GM12878 (cell line): ENCODE data around the gene DDAH1. TPM values are rescaled to one million over a fixed set of nuclear protein-coding genes. Genes with fewer than 3 reads are reported as not detected.

ENCODE experiments used
- ATAC-seq: fragments of 200-7000 bp; cut with Tn5 transposase; 3 replicates; pipeline ENCODE4 v1.9.1; 2020; ENCODE audit warnings: mild to moderate bottlenecking, moderate library complexity
- BruUV-seq: library from RNA; stranded (reverse); fragments of 400-500 nt; replicated peaks from 2 replicates; lab custom pipeline; 2021; lab: Mats Ljungman, UMichigan
- CTCF ChIA-PET: fragments of 300-600 bp; sonication (Branson Sonifier 250); formaldehyde crosslinking; extraction: SDS; loops from one replicate; lab custom pipeline; 2021; ENCODE audit warnings: inconsistent platforms; lab: Yijun Ruan, JAX
- POLR2A ChIA-PET: fragments of 350-600 bp; formaldehyde crosslinking; extraction: SDS; loops from one replicate; lab custom pipeline; 2021; ENCODE audit warnings: inconsistent platforms; lab: Charles Lee
- RAD21 ChIA-PET: fragments of 300-600 bp; sonication (Branson Sonifier 250); formaldehyde crosslinking; loops from one replicate; lab custom pipeline; 2023; ENCODE audit warnings: antibody characterized with exemption; ENCODE audit not compliant: unreplicated experiment; lab: Charles Lee
- SMC1A ChIA-PET: fragments of 300-600 bp; sonication (Branson Sonifier 250); formaldehyde crosslinking; loops from one replicate; lab custom pipeline; 2023; ENCODE audit not compliant: unreplicated experiment, uncharacterized antibody; lab: Charles Lee
- DNase-seq: peaks from one replicate; pipeline ENCODE4 v3.0.0-alpha.2; 2011; ENCODE audit warnings: low read depth, low spot score
- FAIRE-seq: peaks from 3 replicates; lab custom pipeline; 2011; peaks lifted over from hg19 to GRCh38; lab: Jason Lieb, UNC
- H2AFZ ChIP-seq: 2 replicates; pipeline ENCODE4 v1.6.0; 2011; ENCODE audit warnings: low read depth, low read length, control low read depth; ENCODE audit not compliant: control insufficient read depth
- H3K27ac ChIP-seq: 2 replicates; pipeline ENCODE4 v1.5.1; 2011; ENCODE audit warnings: control low read depth; ENCODE audit not compliant: control insufficient read depth, insufficient read depth
- H3K27me3 ChIP-seq, 2 experiments: replicated peaks in 1 of 2; 2 replicates each; pipeline versions ENCODE4 v1.6.0 to v1.6.1; 2011; ENCODE audit warnings: low read length in 1 of 2; ENCODE audit not compliant: control insufficient read depth in 2 of 2, insufficient read depth in 2 of 2
- H3K36me3 ChIP-seq, 2 experiments: 2 replicates each; pipeline ENCODE4 v1.5.1; 2011; ENCODE audit warnings: low read length in 1 of 2; ENCODE audit not compliant: control insufficient read depth in 2 of 2, insufficient read depth in 2 of 2
- H3K4me1 ChIP-seq: 2 replicates; pipeline ENCODE4 v1.6.1; 2011; ENCODE audit warnings: mild to moderate bottlenecking, low read length, moderate library complexity, mixed read lengths; ENCODE audit not compliant: control insufficient read depth, insufficient read depth
- H3K4me2 ChIP-seq: 2 replicates; pipeline ENCODE4 v1.6.0; 2011; ENCODE audit warnings: control low read depth; ENCODE audit not compliant: control insufficient read depth, insufficient read depth
- H3K4me3 ChIP-seq: fragments of 200-600 bp; sonication (generic); 2 replicates; pipeline ENCODE4 v1.5.1; 2016
- H3K79me2 ChIP-seq: 2 replicates; pipeline ENCODE4 v1.6.0; 2011; ENCODE audit warnings: low read length; ENCODE audit not compliant: control insufficient read depth, insufficient read depth
- H3K9ac ChIP-seq: 2 replicates; pipeline ENCODE4 v1.8.0; 2011; ENCODE audit warnings: low read length, control low read depth, mixed read lengths; ENCODE audit not compliant: control insufficient read depth, insufficient read depth
- H3K9me3 ChIP-seq: replicated peaks from 3 replicates; pipeline ENCODE4 v1.5.1; 2011; ENCODE audit warnings: mild to moderate bottlenecking, low read length; ENCODE audit not compliant: control insufficient read depth, insufficient read depth
- H4K20me1 ChIP-seq: 2 replicates; pipeline ENCODE4 v1.6.0; 2011; ENCODE audit not compliant: control insufficient read depth, insufficient read depth
- ATF7 ChIP-seq: fragments of 450-650 bp; IDR thresholded peaks from 2 replicates; pipeline ENCODE4 v1.6.1; 2016; ENCODE audit warnings: low read depth, mild to moderate bottlenecking
- CREM ChIP-seq: IDR thresholded peaks from 2 replicates; pipeline ENCODE4 v1.6.1; 2014; ENCODE audit warnings: antibody characterized with exemption, low read depth
- MEF2B ChIP-seq: fragments of 450-650 bp; IDR thresholded peaks from 2 replicates; pipeline ENCODE4 v1.6.1; 2018; ENCODE audit warnings: mild to moderate bottlenecking, moderate library complexity; ENCODE audit not compliant: partially characterized antibody, poor library complexity, severe bottlenecking
- STAT1 ChIP-seq: fragments of 450-650 bp; conservative IDR thresholded peaks from 2 replicates; pipeline ENCODE4 v1.6.1; 2014; ENCODE audit warnings: antibody characterized with exemption, mild to moderate bottlenecking
- ZBTB11 ChIP-seq: fragments of 450-650 bp; formaldehyde crosslinking; IDR thresholded peaks from 2 replicates; pipeline ENCODE4 v1.5.0; 2022; ENCODE audit warnings: mild to moderate bottlenecking, missing genetic modification characterization
- WGBS: methylation state at CpG from one replicate; pipeline ENCODE4 v1.1.6; 2016; ENCODE audit warnings: low lambda C conversion rate; ENCODE audit not compliant: insufficient replicate concordance, insufficient coverage; ENCODE audit errors: missing lambda C conversion rate; 5-methylcytosine and 5-hydroxymethylcytosine counted together
- in situ Hi-C: fragments of 300-500 bp; cut with MboI; formaldehyde crosslinking; loops from 9 replicates; pipeline ENCODE4 v1.14.3; 2018; ENCODE audit warnings: mixed read lengths
- intact Hi-C: fragments of 100-400 bp; cut with micrococcal nuclease; formaldehyde crosslinking; loops from one replicate; pipeline ENCODE4 v1.14.2; 2022; ENCODE audit not compliant: unreplicated experiment
- polyA plus RNA-seq, 11 experiments: library from polyadenylated mRNA; depleted of rRNA in 4 of 11; unstranded in 6 of 11; stranded (reverse) in 5 of 11; fragments of >200 nt; fragmentation: Nextera tagmentation in 4 of 11; fragmentation: Illumina TruSeq in 1 of 11; extraction: Ambion mirVana in 4 of 11; extraction: Trizol in 1 of 11; gene quantifications; 1 replicate in 1 of 11; 2 replicates in 10 of 11; pipeline versions ENCODE4 v1.2.1 to v1.2.3, GENCODE V29; 2011 to 2016; ENCODE audit warnings: inconsistent platforms in 2 of 11, missing spikeins in 2 of 11, low read depth in 1 of 11
- total RNA-seq, 4 experiments: library from RNA; depleted of rRNA in 3 of 4; stranded (reverse); fragments of >200 nt in 3 of 4; fragmentation: Illumina TruSeq in 1 of 4; extraction: Trizol in 1 of 4; gene quantifications; 2 replicates each; pipeline versions ENCODE4 v1.2.1 to v1.2.3, GENCODE V29; 2013 to 2021

The DDAH1 gene
- total and polyA plus RNA-seq, 10 of the 15 experiments (the other 5 are each of a cell fraction or from before 2014, with no cell fraction given), result 0.07 to 0.88 (median 0.27) TPM; not detected in 6

- no peak for DNase-seq
- TF ChIP-seq MEF2B (peak; percentile 21), ZBTB11 (no peak)
- Histone ChIP-seq H3K79me2 (no peaks in the 10 kb centered on the region), H3K27me3 (no peaks in the 10 kb centered on the region), H3K4me2 (no peak overlapping the region), H3K9ac (no peak overlapping the region), H3K27ac (no peak overlapping the region), H3K4me3 (no peak overlapping the region), H4K20me1 (no peaks in the 10 kb centered on the region), H2AFZ (no peak overlapping the region), H3K4me1 (no peaks in the 10 kb centered on the region), H3K9me3 (no peaks in the 10 kb centered on the region), H3K36me3 (no peaks in the 10 kb centered on the region)
- CTCF ChIA-PET, result no interaction called here
- SMC1A ChIA-PET, result no interaction called here
- intact Hi-C loops (no loop called here), in situ Hi-C loops (no loop called here)
- ATAC-seq, result no peak
- RAD21 ChIA-PET, result no interaction called here
- no peak for FAIRE-seq
- WGBS, result 5% methylated on average over 1 of the region's 1 CpG
- no TSS peak for BruUV-seq
- POLR2A ChIA-PET, result interaction anchor here (0.6 kb wide), 1 partner anchor 81 kb away, joined by 3 read pairs; no protein-coding TSS in a partner anchor
Measured at GRCh38 chr1:85478366-85478765, 13.4 kb upstream of the DDAH1 start.

GRCh38 chr1:85475055-85475454 lies 10.1 kb upstream of the DDAH1 start:
- no TSS peak for BruUV-seq
- POLR2A ChIA-PET, result no interaction called here
- in situ Hi-C loops, result no loop called here

More at GRCh38 chr1:85475055-85475454, 10.1 kb upstream of the DDAH1 start:
- Histone ChIP-seq H3K27ac (no peak overlapping the region), H3K36me3 (no peaks in the 10 kb centered on the region), H3K4me2 (no peak overlapping the region), H3K79me2 (no peaks in the 10 kb centered on the region), H4K20me1 (no peaks in the 10 kb centered on the region), H3K9ac (no peak overlapping the region), H3K9me3 (no peaks in the 10 kb centered on the region; the same call in 2 of the 3 replicates), H3K4me1 (no peaks in the 10 kb centered on the region), H3K4me3 (no peak overlapping the region), H3K27me3 (no peaks in the 10 kb centered on the region), H2AFZ (no peak overlapping the region)
- no peak for TF ChIP-seq STAT1
- no peak for TF ChIP-seq CREM
- TF ChIP-seq ATF7, result peak; percentile 71
- CTCF ChIA-PET, result no interaction called here
- RAD21 ChIA-PET, result no interaction called here
- WGBS, result 39% methylated on average over 3 of the region's 3 CpGs
- intact Hi-C loops, result no loop called here
- SMC1A ChIA-PET, result no interaction called here
- FAIRE-seq (no peak), DNase-seq (no peak), ATAC-seq (no peak)
